ENCODE results near the gene RFX3.

DNA sequence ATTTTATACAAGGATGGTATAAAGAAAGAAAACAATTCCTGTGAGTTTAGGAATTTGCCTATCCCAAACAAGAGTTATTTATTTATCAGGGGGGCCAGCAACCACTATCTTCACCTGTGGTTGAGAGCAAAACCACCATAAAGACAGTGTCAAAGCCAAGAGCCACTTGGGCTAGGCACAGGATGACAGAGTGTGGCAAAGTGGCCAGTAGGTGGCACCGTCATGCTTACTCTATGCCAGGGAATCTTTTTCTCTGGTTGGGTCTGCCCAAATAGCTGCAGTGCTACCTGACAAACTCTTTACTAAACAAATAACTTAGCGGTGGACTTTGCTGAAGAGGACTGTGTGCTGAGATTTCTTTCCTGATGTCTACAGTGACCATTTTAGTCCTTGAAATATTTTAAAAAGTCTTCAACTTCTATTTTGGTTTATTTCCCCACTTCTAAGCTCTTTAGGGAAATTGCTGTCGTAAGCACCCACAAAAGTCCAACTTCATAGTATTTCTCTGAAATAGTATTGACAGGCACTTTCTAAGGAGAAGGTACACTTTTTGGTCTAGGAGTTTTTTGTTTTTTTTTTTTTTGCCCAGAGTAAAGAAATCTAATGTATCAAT is 285.0 kb downstream of the RFX3 start:
- TF ChIP-seq, protein P1, sequence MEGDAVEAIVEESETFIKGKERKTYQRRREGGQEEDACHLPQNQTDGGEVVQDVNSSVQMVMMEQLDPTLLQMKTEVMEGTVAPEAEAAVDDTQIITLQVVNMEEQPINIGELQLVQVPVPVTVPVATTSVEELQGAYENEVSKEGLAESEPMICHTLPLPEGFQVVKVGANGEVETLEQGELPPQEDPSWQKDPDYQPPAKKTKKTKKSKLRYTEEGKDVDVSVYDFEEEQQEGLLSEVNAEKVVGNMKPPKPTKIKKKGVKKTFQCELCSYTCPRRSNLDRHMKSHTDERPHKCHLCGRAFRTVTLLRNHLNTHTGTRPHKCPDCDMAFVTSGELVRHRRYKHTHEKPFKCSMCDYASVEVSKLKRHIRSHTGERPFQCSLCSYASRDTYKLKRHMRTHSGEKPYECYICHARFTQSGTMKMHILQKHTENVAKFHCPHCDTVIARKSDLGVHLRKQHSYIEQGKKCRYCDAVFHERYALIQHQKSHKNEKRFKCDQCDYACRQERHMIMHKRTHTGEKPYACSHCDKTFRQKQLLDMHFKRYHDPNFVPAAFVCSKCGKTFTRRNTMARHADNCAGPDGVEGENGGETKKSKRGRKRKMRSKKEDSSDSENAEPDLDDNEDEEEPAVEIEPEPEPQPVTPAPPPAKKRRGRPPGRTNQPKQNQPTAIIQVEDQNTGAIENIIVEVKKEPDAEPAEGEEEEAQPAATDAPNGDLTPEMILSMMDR (IDR thresholded peaks at IDR 0.05; ENCODE audit: low read length): peak; percentile 92
- TF ChIP-seq EZH2 (optimal IDR thresholded peaks at IDR 0.05; ENCODE audit: low read depth, low read length): no peak
- no peak for TF ChIP-seq EZH2phosphoT487 (IDR thresholded peaks at IDR 0.05; ENCODE audit: low read length)

Measured in MM.1S (cell line).